ENCODE results near the gene CDKAL1.

DNA sequence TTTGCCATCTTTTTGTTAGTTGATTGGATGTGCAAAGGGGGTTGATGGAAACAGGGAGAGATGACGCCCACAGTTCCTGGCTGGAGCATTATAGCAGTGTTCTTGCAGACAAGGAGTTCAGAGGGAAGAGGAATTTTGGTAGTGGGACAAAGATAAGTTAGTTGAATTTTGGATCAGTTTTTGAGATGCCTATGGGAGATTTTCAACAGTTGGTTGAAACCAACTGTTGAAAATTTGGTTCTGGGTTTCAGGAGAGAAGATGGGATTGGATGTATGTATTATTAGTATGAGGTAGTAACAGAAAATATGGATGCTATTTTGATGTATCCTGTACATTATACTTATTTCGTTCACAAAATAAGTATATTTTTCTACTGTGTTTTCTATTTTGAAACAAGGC is 274.2 kb downstream of the CDKAL1 start:
- TF ChIP-seq RAD21 (conservative IDR thresholded peaks at IDR 0.05 in 1 of 2, IDR thresholded peaks at IDR 0.05 in 1 of 2) (no peak), SREBF2 (IDR thresholded peaks at IDR 0.05) (no peak)
- TF ChIP-seq, protein P1, sequence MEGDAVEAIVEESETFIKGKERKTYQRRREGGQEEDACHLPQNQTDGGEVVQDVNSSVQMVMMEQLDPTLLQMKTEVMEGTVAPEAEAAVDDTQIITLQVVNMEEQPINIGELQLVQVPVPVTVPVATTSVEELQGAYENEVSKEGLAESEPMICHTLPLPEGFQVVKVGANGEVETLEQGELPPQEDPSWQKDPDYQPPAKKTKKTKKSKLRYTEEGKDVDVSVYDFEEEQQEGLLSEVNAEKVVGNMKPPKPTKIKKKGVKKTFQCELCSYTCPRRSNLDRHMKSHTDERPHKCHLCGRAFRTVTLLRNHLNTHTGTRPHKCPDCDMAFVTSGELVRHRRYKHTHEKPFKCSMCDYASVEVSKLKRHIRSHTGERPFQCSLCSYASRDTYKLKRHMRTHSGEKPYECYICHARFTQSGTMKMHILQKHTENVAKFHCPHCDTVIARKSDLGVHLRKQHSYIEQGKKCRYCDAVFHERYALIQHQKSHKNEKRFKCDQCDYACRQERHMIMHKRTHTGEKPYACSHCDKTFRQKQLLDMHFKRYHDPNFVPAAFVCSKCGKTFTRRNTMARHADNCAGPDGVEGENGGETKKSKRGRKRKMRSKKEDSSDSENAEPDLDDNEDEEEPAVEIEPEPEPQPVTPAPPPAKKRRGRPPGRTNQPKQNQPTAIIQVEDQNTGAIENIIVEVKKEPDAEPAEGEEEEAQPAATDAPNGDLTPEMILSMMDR (IDR thresholded peaks at IDR 0.05), result no peak
